Glutamatergic neuron (in vitro differentiated cells): ENCODE results near the gene XG. TPM values are rescaled to one million over a fixed set of nuclear protein-coding genes. Genes with fewer than 3 reads are reported as not detected.
"Not testable (repeated sequence)": the region's sequence is repeated elsewhere in the genome, so short reads cannot be mapped to it uniquely, and the experiment has no call there.

Experiments used
- DNase-seq: peaks from one replicate; pipeline ENCODE4 v3.0.0; 2022
- H3K27ac Mint-ChIP-seq: one replicate; pipeline ENCODE4 v1.8.0; 2020; ENCODE audit warnings: mild to moderate bottlenecking, mixed read lengths, inconsistent platforms; ENCODE audit not compliant: unreplicated experiment
- H3K27me3 Mint-ChIP-seq: one replicate; pipeline ENCODE4 v1.8.0; 2020; ENCODE audit warnings: mild to moderate bottlenecking, moderate library complexity, mixed read lengths, inconsistent platforms; ENCODE audit not compliant: unreplicated experiment
- H3K36me3 Mint-ChIP-seq: one replicate; pipeline ENCODE4 v1.8.0; 2020; ENCODE audit warnings: mild to moderate bottlenecking, mixed read lengths, inconsistent platforms; ENCODE audit not compliant: unreplicated experiment
- H3K4me1 Mint-ChIP-seq: one replicate; pipeline ENCODE4 v1.8.0; 2020; ENCODE audit warnings: mild to moderate bottlenecking, low read depth, mixed read lengths, inconsistent platforms; ENCODE audit not compliant: unreplicated experiment
- H3K4me3 Mint-ChIP-seq: one replicate; pipeline ENCODE4 v1.8.0; 2020; ENCODE audit warnings: mild to moderate bottlenecking, mixed read lengths, inconsistent platforms; ENCODE audit not compliant: unreplicated experiment
- H3K9me3 Mint-ChIP-seq: one replicate; pipeline ENCODE4 v1.8.0; 2020; ENCODE audit warnings: mild to moderate bottlenecking, moderate library complexity, mixed read lengths, inconsistent platforms; ENCODE audit not compliant: unreplicated experiment
- long read RNA-seq: library from polyadenylated mRNA; unstranded; transcript quantifications from one replicate; pipeline ENCODE4 v2.0.0, GENCODE V29; 2020; ENCODE audit not compliant: unreplicated experiment
- total RNA-seq: library from RNA; stranded (reverse); fragmentation: NEBNext Ultra II Directional; extraction: Animal tissue kit (Norgen Biotek cat#: 25700); gene quantifications from one replicate; pipeline ENCODE4 v1.2.1, GENCODE V29; 2021; ENCODE audit not compliant: unreplicated experiment
- TF ChIP-seq, protein P1 (sequence below): fragments of 200-600 bp; sonication (generic); IDR thresholded peaks from one replicate; pipeline ENCODE4 v1.5.0; 2021; ENCODE audit not compliant: partially characterized antibody, unreplicated experiment

The XG gene, protein sequence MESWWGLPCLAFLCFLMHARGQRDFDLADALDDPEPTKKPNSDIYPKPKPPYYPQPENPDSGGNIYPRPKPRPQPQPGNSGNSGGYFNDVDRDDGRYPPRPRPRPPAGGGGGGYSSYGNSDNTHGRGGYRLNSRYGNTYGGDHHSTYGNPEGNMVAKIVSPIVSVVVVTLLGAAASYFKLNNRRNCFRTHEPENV
- total RNA-seq = not detected
- long read RNA-seq = 0 reads

GRCh38 chrX:2751874-2752300 lies at the start of gene XG:
Gene XG, plus strand, starts transcription at chrX:2752040. Its CDS starts 235 bp downstream, at chrX:2752275.
- H3K27me3 Mint-ChIP-seq, H3K27ac Mint-ChIP-seq, DNase-seq, H3K36me3 Mint-ChIP-seq, H3K4me3 Mint-ChIP-seq, H3K4me1 Mint-ChIP-seq, H3K9me3 Mint-ChIP-seq: not testable (repeated sequence)

- no peak overlapping the region for H3K27ac Mint-ChIP-seq
- peaks cover 10% of the 10 kb centered on the region for H3K27me3 Mint-ChIP-seq
- DNase-seq = no peak
- H3K9me3 Mint-ChIP-seq = peaks cover 10% of the 10 kb centered on the region
- TF ChIP-seq, protein P1, sequence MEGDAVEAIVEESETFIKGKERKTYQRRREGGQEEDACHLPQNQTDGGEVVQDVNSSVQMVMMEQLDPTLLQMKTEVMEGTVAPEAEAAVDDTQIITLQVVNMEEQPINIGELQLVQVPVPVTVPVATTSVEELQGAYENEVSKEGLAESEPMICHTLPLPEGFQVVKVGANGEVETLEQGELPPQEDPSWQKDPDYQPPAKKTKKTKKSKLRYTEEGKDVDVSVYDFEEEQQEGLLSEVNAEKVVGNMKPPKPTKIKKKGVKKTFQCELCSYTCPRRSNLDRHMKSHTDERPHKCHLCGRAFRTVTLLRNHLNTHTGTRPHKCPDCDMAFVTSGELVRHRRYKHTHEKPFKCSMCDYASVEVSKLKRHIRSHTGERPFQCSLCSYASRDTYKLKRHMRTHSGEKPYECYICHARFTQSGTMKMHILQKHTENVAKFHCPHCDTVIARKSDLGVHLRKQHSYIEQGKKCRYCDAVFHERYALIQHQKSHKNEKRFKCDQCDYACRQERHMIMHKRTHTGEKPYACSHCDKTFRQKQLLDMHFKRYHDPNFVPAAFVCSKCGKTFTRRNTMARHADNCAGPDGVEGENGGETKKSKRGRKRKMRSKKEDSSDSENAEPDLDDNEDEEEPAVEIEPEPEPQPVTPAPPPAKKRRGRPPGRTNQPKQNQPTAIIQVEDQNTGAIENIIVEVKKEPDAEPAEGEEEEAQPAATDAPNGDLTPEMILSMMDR = no peak
- H3K36me3 Mint-ChIP-seq = no peaks in the 10 kb centered on the region
- no peak overlapping the region for H3K4me3 Mint-ChIP-seq
- H3K4me1 Mint-ChIP-seq = peaks cover 31% of the 10 kb centered on the region
Measured at GRCh38 chrX:2703991-2704369, 47.9 kb upstream of the XG start.

DNA sequence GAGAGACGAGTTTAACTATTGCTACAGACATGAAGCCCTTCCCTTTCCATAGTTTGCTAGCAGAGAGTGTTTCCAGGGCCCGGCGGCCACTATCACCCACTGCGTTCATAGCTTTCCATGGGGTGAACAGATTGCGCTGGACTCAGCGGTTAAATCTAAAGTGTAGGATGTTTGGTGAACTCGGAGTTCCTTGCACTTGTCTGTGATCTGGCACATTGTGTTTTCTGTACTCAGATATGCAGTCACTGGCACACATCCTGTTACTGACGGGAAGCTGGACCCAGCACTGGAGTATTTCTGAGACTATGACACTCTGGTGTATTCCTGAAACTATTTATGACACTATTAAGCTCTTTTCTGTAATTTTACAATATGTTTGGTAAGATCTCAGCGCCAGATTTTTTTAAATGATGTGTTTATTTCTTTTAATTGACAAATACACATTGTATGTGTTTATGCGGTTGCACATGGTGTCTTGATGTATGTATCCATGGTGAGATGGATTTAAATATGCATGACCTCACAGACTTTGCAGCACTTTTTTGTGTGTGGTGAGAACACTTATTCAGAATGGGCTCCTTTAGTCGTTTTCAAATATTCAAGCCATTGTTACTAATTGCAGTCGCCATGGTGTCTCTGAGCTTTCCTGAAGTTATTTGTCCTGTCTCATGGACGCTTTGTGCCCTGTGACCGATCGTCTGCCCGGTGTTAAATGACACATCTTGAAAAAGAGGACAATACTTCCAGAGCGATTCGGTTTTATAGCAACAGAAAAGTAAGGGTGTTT lies 46.6 kb upstream of the XG start:
- no peaks in the 10 kb centered on the region for H3K36me3 Mint-ChIP-seq
- H3K4me1 Mint-ChIP-seq = peaks cover 36% of the 10 kb centered on the region
- H3K27ac Mint-ChIP-seq = no peak overlapping the region
- TF ChIP-seq, protein P1 = no peak
- peaks cover 9% of the 10 kb centered on the region for H3K27me3 Mint-ChIP-seq
- no peak overlapping the region for H3K4me3 Mint-ChIP-seq
- peaks cover 10% of the 10 kb centered on the region for H3K9me3 Mint-ChIP-seq
- DNase-seq = no peak

GRCh38 chrX:2707334-2707760 lies 44.5 kb upstream of the XG start:
- Mint-ChIP-seq H3K4me3 (peak overlapping the region; percentile 53), H3K4me1 (peaks cover 32% of the 10 kb centered on the region), H3K9me3 (peaks cover 6% of the 10 kb centered on the region), H3K27me3 (peaks cover 6% of the 10 kb centered on the region), H3K36me3 (no peaks in the 10 kb centered on the region), H3K27ac (peak overlapping the region; percentile 71)
- peak; percentile 29 for DNase-seq
- TF ChIP-seq, protein P1 = no peak

GRCh38 chrX:2708021-2708420 lies 43.8 kb upstream of the XG start:
- H3K4me1 Mint-ChIP-seq = peaks cover 32% of the 10 kb centered on the region
- TF ChIP-seq, protein P1 = no peak
- H3K4me3 Mint-ChIP-seq = no peak overlapping the region
- H3K36me3 Mint-ChIP-seq = no peaks in the 10 kb centered on the region
- no peak overlapping the region for H3K27ac Mint-ChIP-seq
- no peak for DNase-seq
- peaks cover 6% of the 10 kb centered on the region for H3K9me3 Mint-ChIP-seq
- peaks cover 6% of the 10 kb centered on the region for H3K27me3 Mint-ChIP-seq
